K562 (cell line): ENCODE results near the gene DYNLT2. TPM values are rescaled to one million over a fixed set of nuclear protein-coding genes. Genes with fewer than 3 reads are reported as not detected.

Experiments used
- BMI1 ChIP-seq: fragments of 150-350 bp; IDR thresholded peaks from 2 replicates; pipeline ENCODE4 v1.6.1; 2014; ENCODE audit warnings: low read length
- BRCA1 ChIP-seq, 2 experiments: fragments of 450-650 bp in 1 of 2; sonication (generic) in 1 of 2; formaldehyde crosslinking in 1 of 2; IDR thresholded peaks; 2 replicates each; pipeline versions ENCODE4 v1.5.0 to v1.6.1; 2017 to 2020; ENCODE audit warnings: mild to moderate bottlenecking in 1 of 2, missing genetic modification reagents in 1 of 2
- CBFA2T2 ChIP-seq: fragments of 450-650 bp; conservative IDR thresholded peaks from 2 replicates; pipeline ENCODE4 v1.6.1; 2017; ENCODE audit warnings: mild to moderate bottlenecking
- CREB5 ChIP-seq: fragments of 250-450 bp; sonication (Bioruptor Pico); IDR thresholded peaks from 2 replicates; pipeline ENCODE4 v1.5.0; 2020; ENCODE audit warnings: mild to moderate bottlenecking
- FOXM1 ChIP-seq, 2 experiments: fragments of 450-650 bp in 1 of 2; sonication (generic) in 1 of 2; formaldehyde crosslinking in 1 of 2; IDR thresholded peaks; 2 replicates each; pipeline versions ENCODE4 v1.6.1 to v1.9.0; 2017 to 2022; ENCODE audit warnings: low read depth in 2 of 2, mild to moderate bottlenecking in 2 of 2, missing genetic modification reagents in 1 of 2, moderate library complexity in 1 of 2
- SIN3B ChIP-seq: fragments of 450-650 bp; IDR thresholded peaks from 2 replicates; pipeline ENCODE4 v1.6.1; 2017; ENCODE audit warnings: low read depth, mild to moderate bottlenecking, moderate library complexity
- SMARCA4 ChIP-seq: fragments of 450-650 bp; IDR thresholded peaks from 2 replicates; pipeline ENCODE4 v1.6.1; 2016
- SUPT5H ChIP-seq: fragments of 450-650 bp; IDR thresholded peaks from 2 replicates; pipeline ENCODE4 v1.6.1; 2016
- TCF15 ChIP-seq: fragments of 250-450 bp; sonication (Bioruptor Pico); IDR thresholded peaks from 2 replicates; pipeline ENCODE4 v1.8.0; 2022; ENCODE audit warnings: moderate library complexity, mild to moderate bottlenecking, inconsistent platforms
- ZNF140 ChIP-seq: fragments of 250-450 bp; sonication (Bioruptor Pico); IDR thresholded peaks from 2 replicates; pipeline ENCODE4 v1.8.0; 2021; ENCODE audit warnings: moderate library complexity, mild to moderate bottlenecking, inconsistent platforms
- ZNF143 ChIP-seq: sonication (generic); formaldehyde crosslinking; IDR thresholded peaks from 2 replicates; pipeline ENCODE4 v1.9.0; 2022; ENCODE audit warnings: mild to moderate bottlenecking, missing genetic modification reagents
- ZNF316 ChIP-seq: fragments of 450-650 bp; IDR thresholded peaks from 2 replicates; pipeline ENCODE4 v1.6.1; 2016
- polyA plus RNA-seq, 8 experiments: library from polyadenylated mRNA; depleted of rRNA in 4 of 8; stranded (reverse) in 5 of 8; unstranded in 3 of 8; fragments of >200 nt; fragmentation: Nextera tagmentation in 2 of 8; fragmentation: Illumina TruSeq in 1 of 8; extraction: Ambion mirVana in 2 of 8; extraction: Trizol in 1 of 8; gene quantifications; 2 replicates each; pipeline versions ENCODE4 v1.2.1 to v1.2.3, GENCODE V29; 2011 to 2014; ENCODE audit warnings: inconsistent platforms in 1 of 8, missing spikeins in 1 of 8
- total RNA-seq, 7 experiments: library from RNA; depleted of rRNA in 6 of 7; stranded (reverse); fragments of >200 nt in 6 of 7; fragmentation: Illumina TruSeq in 2 of 7; extraction: Trizol in 2 of 7; gene quantifications; 2 replicates each; pipeline versions ENCODE4 v1.2.1 to v1.2.3, GENCODE V29; 2011 to 2021; ENCODE audit warnings: low replicate concordance in 1 of 7
- TF ChIP-seq, protein P1 (sequence below): sonication (generic); formaldehyde crosslinking; IDR thresholded peaks from 2 replicates; pipeline ENCODE4 v1.5.0; 2020; ENCODE audit warnings: missing genetic modification reagents
- TF ChIP-seq, protein P2 (sequence below): fragments of 250-450 bp; sonication (Bioruptor Pico); IDR thresholded peaks from 2 replicates; pipeline ENCODE4 v1.5.0; 2021
- TF ChIP-seq, protein P3 (sequence below), 3 experiments: IDR thresholded peaks in 2 of 3; conservative IDR thresholded peaks in 1 of 3; 2 replicates each; pipeline ENCODE4 v1.5.1; 2011 to 2012; ENCODE audit warnings: low read length in 3 of 3, mild to moderate bottlenecking in 3 of 3, control low read depth in 2 of 3, improper control_type of control experiment in 1 of 3, inconsistent platforms in 1 of 3, low read depth in 1 of 3, mixed read lengths in 1 of 3, moderate library complexity in 1 of 3; ENCODE audit not compliant: insufficient read depth in 2 of 3
- TF ChIP-seq, protein P4 (sequence below): sonication (generic); formaldehyde crosslinking; IDR thresholded peaks from 2 replicates; pipeline ENCODE4 v1.8.0; 2023; ENCODE audit warnings: mild to moderate bottlenecking, missing genetic modification reagents
- TF ChIP-seq, protein P5 (sequence below): fragments of 450-650 bp; formaldehyde crosslinking; IDR thresholded peaks from 2 replicates; pipeline ENCODE4 v1.4.0; 2020; ENCODE audit warnings: mild to moderate bottlenecking, moderate library complexity
- TF ChIP-seq, protein P6 (sequence below): IDR thresholded peaks from 2 replicates; pipeline ENCODE4 v1.6.1; 2011; ENCODE audit not compliant: insufficient read length; ENCODE audit errors: extremely low read depth

Gene DYNLT2
- total and polyA plus RNA-seq, 9 of the 15 experiments (the other 6 are each of a cell fraction or from before 2014, with no cell fraction given), result 2.0 to 12.8 (median 6.3) TPM

GRCh38 chr6:169751242-169752073, at the start of gene DYNLT2, which contains the start of gene ERMARD (continued):
- TF ChIP-seq, protein P1, sequence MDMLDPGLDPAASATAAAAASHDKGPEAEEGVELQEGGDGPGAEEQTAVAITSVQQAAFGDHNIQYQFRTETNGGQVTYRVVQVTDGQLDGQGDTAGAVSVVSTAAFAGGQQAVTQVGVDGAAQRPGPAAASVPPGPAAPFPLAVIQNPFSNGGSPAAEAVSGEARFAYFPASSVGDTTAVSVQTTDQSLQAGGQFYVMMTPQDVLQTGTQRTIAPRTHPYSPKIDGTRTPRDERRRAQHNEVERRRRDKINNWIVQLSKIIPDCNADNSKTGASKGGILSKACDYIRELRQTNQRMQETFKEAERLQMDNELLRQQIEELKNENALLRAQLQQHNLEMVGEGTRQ, result peak; percentile 0; the same call in 1 of the 2 replicates
- TF ChIP-seq ZNF140 (CRISPR knock-in tag) (no peak), SMARCA4 (peak; percentile 46), ZNF316 (no peak), FOXM1 (IDR thresholded peaks at IDR 0.05; ENCODE audit: low read depth) (no peak), FOXM1 (CRISPR knock-in tag; IDR thresholded peaks at IDR 0.05; ENCODE audit: low read depth) (peak; percentile 95; the same call in 1 of the 2 replicates), CREB5 (CRISPR knock-in tag) (no peak), ZNF143 (peak; percentile 26; the same call in 1 of the 2 replicates), SUPT5H (peak; percentile 99), TCF15 (no peak), SIN3B (peak; percentile 96), BRCA1 (IDR thresholded peaks at IDR 0.05) (no peak), BRCA1 (CRISPR knock-in tag; IDR thresholded peaks at IDR 0.05) (no peak; the same call in 1 of the 2 replicates), BMI1 (no peak), CBFA2T2 (no peak)
- TF ChIP-seq, protein P2, sequence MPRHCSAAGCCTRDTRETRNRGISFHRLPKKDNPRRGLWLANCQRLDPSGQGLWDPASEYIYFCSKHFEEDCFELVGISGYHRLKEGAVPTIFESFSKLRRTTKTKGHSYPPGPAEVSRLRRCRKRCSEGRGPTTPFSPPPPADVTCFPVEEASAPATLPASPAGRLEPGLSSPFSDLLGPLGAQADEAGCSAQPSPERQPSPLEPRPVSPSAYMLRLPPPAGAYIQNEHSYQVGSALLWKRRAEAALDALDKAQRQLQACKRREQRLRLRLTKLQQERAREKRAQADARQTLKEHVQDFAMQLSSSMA, result no peak
- TF ChIP-seq, protein P3, sequence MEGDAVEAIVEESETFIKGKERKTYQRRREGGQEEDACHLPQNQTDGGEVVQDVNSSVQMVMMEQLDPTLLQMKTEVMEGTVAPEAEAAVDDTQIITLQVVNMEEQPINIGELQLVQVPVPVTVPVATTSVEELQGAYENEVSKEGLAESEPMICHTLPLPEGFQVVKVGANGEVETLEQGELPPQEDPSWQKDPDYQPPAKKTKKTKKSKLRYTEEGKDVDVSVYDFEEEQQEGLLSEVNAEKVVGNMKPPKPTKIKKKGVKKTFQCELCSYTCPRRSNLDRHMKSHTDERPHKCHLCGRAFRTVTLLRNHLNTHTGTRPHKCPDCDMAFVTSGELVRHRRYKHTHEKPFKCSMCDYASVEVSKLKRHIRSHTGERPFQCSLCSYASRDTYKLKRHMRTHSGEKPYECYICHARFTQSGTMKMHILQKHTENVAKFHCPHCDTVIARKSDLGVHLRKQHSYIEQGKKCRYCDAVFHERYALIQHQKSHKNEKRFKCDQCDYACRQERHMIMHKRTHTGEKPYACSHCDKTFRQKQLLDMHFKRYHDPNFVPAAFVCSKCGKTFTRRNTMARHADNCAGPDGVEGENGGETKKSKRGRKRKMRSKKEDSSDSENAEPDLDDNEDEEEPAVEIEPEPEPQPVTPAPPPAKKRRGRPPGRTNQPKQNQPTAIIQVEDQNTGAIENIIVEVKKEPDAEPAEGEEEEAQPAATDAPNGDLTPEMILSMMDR (IDR thresholded peaks at IDR 0.05 in 2 of 3, conservative IDR thresholded peaks at IDR 0.05 in 1 of 3; ENCODE audit: insufficient read depth in 2 of 3, low read depth in 1 of 3, low read length in 3 of 3), result peak in 2 of 3 experiments; percentile 12 to 44; a peak in 2 of 6 replicates
- TF ChIP-seq, protein P4, sequence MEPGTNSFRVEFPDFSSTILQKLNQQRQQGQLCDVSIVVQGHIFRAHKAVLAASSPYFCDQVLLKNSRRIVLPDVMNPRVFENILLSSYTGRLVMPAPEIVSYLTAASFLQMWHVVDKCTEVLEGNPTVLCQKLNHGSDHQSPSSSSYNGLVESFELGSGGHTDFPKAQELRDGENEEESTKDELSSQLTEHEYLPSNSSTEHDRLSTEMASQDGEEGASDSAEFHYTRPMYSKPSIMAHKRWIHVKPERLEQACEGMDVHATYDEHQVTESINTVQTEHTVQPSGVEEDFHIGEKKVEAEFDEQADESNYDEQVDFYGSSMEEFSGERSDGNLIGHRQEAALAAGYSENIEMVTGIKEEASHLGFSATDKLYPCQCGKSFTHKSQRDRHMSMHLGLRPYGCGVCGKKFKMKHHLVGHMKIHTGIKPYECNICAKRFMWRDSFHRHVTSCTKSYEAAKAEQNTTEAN (CRISPR knock-in tag), result no peak; the same call in 1 of the 2 replicates
- TF ChIP-seq, protein P5, sequence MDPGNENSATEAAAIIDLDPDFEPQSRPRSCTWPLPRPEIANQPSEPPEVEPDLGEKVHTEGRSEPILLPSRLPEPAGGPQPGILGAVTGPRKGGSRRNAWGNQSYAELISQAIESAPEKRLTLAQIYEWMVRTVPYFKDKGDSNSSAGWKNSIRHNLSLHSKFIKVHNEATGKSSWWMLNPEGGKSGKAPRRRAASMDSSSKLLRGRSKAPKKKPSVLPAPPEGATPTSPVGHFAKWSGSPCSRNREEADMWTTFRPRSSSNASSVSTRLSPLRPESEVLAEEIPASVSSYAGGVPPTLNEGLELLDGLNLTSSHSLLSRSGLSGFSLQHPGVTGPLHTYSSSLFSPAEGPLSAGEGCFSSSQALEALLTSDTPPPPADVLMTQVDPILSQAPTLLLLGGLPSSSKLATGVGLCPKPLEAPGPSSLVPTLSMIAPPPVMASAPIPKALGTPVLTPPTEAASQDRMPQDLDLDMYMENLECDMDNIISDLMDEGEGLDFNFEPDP (CRISPR knock-in tag), result no peak
- TF ChIP-seq, protein P6, sequence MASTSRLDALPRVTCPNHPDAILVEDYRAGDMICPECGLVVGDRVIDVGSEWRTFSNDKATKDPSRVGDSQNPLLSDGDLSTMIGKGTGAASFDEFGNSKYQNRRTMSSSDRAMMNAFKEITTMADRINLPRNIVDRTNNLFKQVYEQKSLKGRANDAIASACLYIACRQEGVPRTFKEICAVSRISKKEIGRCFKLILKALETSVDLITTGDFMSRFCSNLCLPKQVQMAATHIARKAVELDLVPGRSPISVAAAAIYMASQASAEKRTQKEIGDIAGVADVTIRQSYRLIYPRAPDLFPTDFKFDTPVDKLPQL, result no peak
